IMR-90 (cell line): Measurements from ENCODE around the gene TCAP.

Experiments
- BHLHE40 ChIP-seq: fragments of 150-350 bp; IDR thresholded peaks from 2 replicates; pipeline ENCODE4 v1.6.1; 2016; ENCODE audit warnings: mild to moderate bottlenecking, low read depth, low read length
- CEBPB ChIP-seq: IDR thresholded peaks from 2 replicates; pipeline ENCODE4 v1.6.1; 2012; ENCODE audit warnings: low read depth, low read length, improper control_type of control experiment
- CTCF ChIP-seq: conservative IDR thresholded peaks from 2 replicates; pipeline ENCODE4 v1.5.1; 2012; ENCODE audit warnings: mild to moderate bottlenecking, low read depth, low read length, improper control_type of control experiment
- FOS ChIP-seq: fragments of 150-350 bp; IDR thresholded peaks from 2 replicates; pipeline ENCODE4 v1.6.1; 2016; ENCODE audit warnings: low read depth, low read length
- MAFK ChIP-seq: IDR thresholded peaks from 2 replicates; pipeline ENCODE4 v1.6.1; 2012; ENCODE audit warnings: low read depth, low read length, improper control_type of control experiment
- MAZ ChIP-seq: IDR thresholded peaks from 2 replicates; pipeline ENCODE4 v1.6.1; 2012; ENCODE audit warnings: low read depth, mild to moderate bottlenecking, low read length, improper control_type of control experiment, moderate library complexity, borderline replicate concordance
- MXI1 ChIP-seq: IDR thresholded peaks from 2 replicates; pipeline ENCODE4 v1.6.1; 2012; ENCODE audit warnings: low read depth, mild to moderate bottlenecking, low read length, moderate library complexity, borderline replicate concordance
- NFE2L2 ChIP-seq: fragments of 150-350 bp; IDR thresholded peaks from 2 replicates; pipeline ENCODE4 v1.6.1; 2016; ENCODE audit warnings: low read depth, mild to moderate bottlenecking, low read length
- POLR2A ChIP-seq: IDR thresholded peaks from 2 replicates; pipeline ENCODE4 v1.6.1; 2012; ENCODE audit warnings: mild to moderate bottlenecking, low read depth, low read length
- RAD21 ChIP-seq: IDR thresholded peaks from 2 replicates; pipeline ENCODE4 v1.6.1; 2012; ENCODE audit warnings: low read length, improper control_type of control experiment
- RCOR1 ChIP-seq: IDR thresholded peaks from 2 replicates; pipeline ENCODE4 v1.6.1; 2012; ENCODE audit warnings: mild to moderate bottlenecking, low read length, improper control_type of control experiment; ENCODE audit not compliant: insufficient replicate concordance
- USF2 ChIP-seq: fragments of 150-350 bp; IDR thresholded peaks from 2 replicates; pipeline ENCODE4 v1.6.1; 2017; ENCODE audit warnings: mild to moderate bottlenecking, antibody characterized with exemption, low read length, low read depth

- TF ChIP-seq CTCF (no peak), MAFK (no peak), MXI1 (no peak), MAZ (no peak), USF2 (no peak), POLR2A (no peak), RCOR1 (no peak), FOS (no peak), NFE2L2 (no peak), BHLHE40 (no peak), RAD21 (no peak), CEBPB (no peak)
Measured at GRCh38 chr17:39639566-39640458, 25.3 kb upstream of the TCAP start.
